HUDEP-2 (cell line): ENCODE data around the gene SLC12A7.
"Not testable (repeated sequence)": the region's sequence is repeated elsewhere in the genome, so short reads cannot be mapped to it uniquely, and the experiment has no call there.

Source experiments
- DNase-seq, 76 experiments: peaks; one replicate each; lab custom pipeline; 2025; ENCODE audit not compliant: unreplicated experiment in 76 of 76; lab: John Stamatoyannopoulos, UW

The SLC12A7 gene

GRCh38 chr5:1111727-1112289 is at the start of gene SLC12A7:
Gene SLC12A7, minus strand, starts transcription at chr5:1112063. Its CDS starts 72 bp downstream, at chr5:1111991.
- DNase-seq = peak in 34 of 76 experiments; percentile 5 to 55 (median 32)

GRCh38 chr5:1161108-1161832 is 49.4 kb upstream of the SLC12A7 start:
- no peak for DNase-seq

- DNase-seq = no peak
These were observed 48.0 kb upstream of the SLC12A7 start for GRCh38 chr5:1159774-1160406.

- no peak for DNase-seq
These were observed 47.4 kb upstream of the SLC12A7 start for GRCh38 chr5:1159341-1159675.

- DNase-seq = no peak
These were observed 46.9 kb upstream of the SLC12A7 start for GRCh38 chr5:1158647-1159340.

- not testable (repeated sequence) for DNase-seq
These were observed 45.7 kb upstream of the SLC12A7 start for GRCh38 chr5:1157461-1157986.

GRCh38 chr5:1156754-1157460 is 45.0 kb upstream of the SLC12A7 start:
- no peak for DNase-seq

- DNase-seq = no peak
These were observed 44.3 kb upstream of the SLC12A7 start for GRCh38 chr5:1156033-1156753.

GRCh38 chr5:1155191-1156032 is 43.5 kb upstream of the SLC12A7 start:
- no peak for DNase-seq

GRCh38 chr5:1153428-1153827 is 41.6 kb upstream of the SLC12A7 start:
- DNase-seq = no peak

GRCh38 chr5:1152771-1153282 is 41.0 kb upstream of the SLC12A7 start:
- DNase-seq = no peak

- no peak for DNase-seq
These were observed 40.3 kb upstream of the SLC12A7 start for GRCh38 chr5:1152156-1152555.

GRCh38 chr5:1151316-1151715 is 39.5 kb upstream of the SLC12A7 start:
- DNase-seq = no peak

GRCh38 chr5:1150866-1151265 is 39.0 kb upstream of the SLC12A7 start:
- no peak for DNase-seq

- no peak for DNase-seq
These were observed 33.0 kb upstream of the SLC12A7 start for GRCh38 chr5:1144638-1145396.

GRCh38 chr5:1144089-1144488 is 32.2 kb upstream of the SLC12A7 start:
- no peak for DNase-seq

GRCh38 chr5:1143670-1143951 is 31.7 kb upstream of the SLC12A7 start:
- no peak for DNase-seq

GRCh38 chr5:1142886-1143669 is 31.2 kb upstream of the SLC12A7 start:
- no peak for DNase-seq
